ENCODE results near the gene OXGR1. TPM values are rescaled to one million over a fixed set of nuclear protein-coding genes. Genes with fewer than 3 reads are reported as not detected.

The OXGR1 gene
- polyA plus RNA-seq (not detected in 2 replicates), polyA minus RNA-seq (not detected in 2 replicates)

- peak within 1 kb of the TSS; percentile 4 for H2AFZ ChIP-seq (ENCODE audit: low read depth, low read length)
- H4K20me1 ChIP-seq (ENCODE audit: insufficient read depth) = no peaks in the 10 kb centered on the region
- H3K9me2 ChIP-seq (ENCODE audit: insufficient read depth, low read length) = no peaks in the 10 kb centered on the region
- H3F3A ChIP-seq (ENCODE audit: insufficient read depth, low read length, poor library complexity, severe bottlenecking) = no peaks in the 10 kb centered on the region
- no peaks in the 10 kb centered on the region for H3K9me3 ChIP-seq (ENCODE audit: low read length)
- peak within 1 kb of the TSS; percentile 58 for H3K4me3 ChIP-seq (ENCODE audit: low read length)
- H3K27ac ChIP-seq (ENCODE audit: low read length) = no peak within 1 kb of the TSS
- TF ChIP-seq TAF1 (IDR thresholded peaks at IDR 0.05; ENCODE audit: low read depth) = no peak
- TF ChIP-seq EZH2 (IDR thresholded peaks at IDR 0.05; ENCODE audit: borderline replicate concordance, insufficient read depth, low read length, poor library complexity, severe bottlenecking) = no peak
- no peak for TF ChIP-seq CTCF (IDR thresholded peaks at IDR 0.05; ENCODE audit: poor library complexity, severe bottlenecking)
- TF ChIP-seq EP300 (conservative IDR thresholded peaks at IDR 0.05; ENCODE audit: poor library complexity, severe bottlenecking) = no peak
- TF ChIP-seq RAD21 (conservative IDR thresholded peaks at IDR 0.05) = no peak
- TF ChIP-seq MXI1 (conservative IDR thresholded peaks at IDR 0.05; ENCODE audit: poor library complexity, severe bottlenecking) = no peak
- no peak for TF ChIP-seq SMC3 (conservative IDR thresholded peaks at IDR 0.05; ENCODE audit: poor library complexity)
- TF ChIP-seq, protein P1, sequence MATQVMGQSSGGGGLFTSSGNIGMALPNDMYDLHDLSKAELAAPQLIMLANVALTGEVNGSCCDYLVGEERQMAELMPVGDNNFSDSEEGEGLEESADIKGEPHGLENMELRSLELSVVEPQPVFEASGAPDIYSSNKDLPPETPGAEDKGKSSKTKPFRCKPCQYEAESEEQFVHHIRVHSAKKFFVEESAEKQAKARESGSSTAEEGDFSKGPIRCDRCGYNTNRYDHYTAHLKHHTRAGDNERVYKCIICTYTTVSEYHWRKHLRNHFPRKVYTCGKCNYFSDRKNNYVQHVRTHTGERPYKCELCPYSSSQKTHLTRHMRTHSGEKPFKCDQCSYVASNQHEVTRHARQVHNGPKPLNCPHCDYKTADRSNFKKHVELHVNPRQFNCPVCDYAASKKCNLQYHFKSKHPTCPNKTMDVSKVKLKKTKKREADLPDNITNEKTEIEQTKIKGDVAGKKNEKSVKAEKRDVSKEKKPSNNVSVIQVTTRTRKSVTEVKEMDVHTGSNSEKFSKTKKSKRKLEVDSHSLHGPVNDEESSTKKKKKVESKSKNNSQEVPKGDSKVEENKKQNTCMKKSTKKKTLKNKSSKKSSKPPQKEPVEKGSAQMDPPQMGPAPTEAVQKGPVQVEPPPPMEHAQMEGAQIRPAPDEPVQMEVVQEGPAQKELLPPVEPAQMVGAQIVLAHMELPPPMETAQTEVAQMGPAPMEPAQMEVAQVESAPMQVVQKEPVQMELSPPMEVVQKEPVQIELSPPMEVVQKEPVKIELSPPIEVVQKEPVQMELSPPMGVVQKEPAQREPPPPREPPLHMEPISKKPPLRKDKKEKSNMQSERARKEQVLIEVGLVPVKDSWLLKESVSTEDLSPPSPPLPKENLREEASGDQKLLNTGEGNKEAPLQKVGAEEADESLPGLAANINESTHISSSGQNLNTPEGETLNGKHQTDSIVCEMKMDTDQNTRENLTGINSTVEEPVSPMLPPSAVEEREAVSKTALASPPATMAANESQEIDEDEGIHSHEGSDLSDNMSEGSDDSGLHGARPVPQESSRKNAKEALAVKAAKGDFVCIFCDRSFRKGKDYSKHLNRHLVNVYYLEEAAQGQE (IDR thresholded peaks at IDR 0.05; ENCODE audit: borderline replicate concordance) = no peak
- TF ChIP-seq POLR2AphosphoS5 (IDR thresholded peaks at IDR 0.05) = no peak
- H3K79me2 ChIP-seq (replicated peaks; ENCODE audit: insufficient read depth, low read length) = no peaks in the 10 kb centered on the region
- H3K9ac ChIP-seq (ENCODE audit: low read length) = no peak within 1 kb of the TSS
- H3K36me3 ChIP-seq (ENCODE audit: insufficient read depth, low read length) = no peaks in the 10 kb centered on the region
- no peak within 1 kb of the TSS for H3K4me2 ChIP-seq (ENCODE audit: low read length)
- peaks cover 20% of the 10 kb centered on the region for H3K27me3 ChIP-seq (ENCODE audit: insufficient read depth, low read depth, low read length)
These were observed at the start of gene OXGR1 for GRCh38 chr13:96994017-96994857. TSS of gene OXGR1 (minus strand) at chr13:96994476. CDS start at chr13:96987759, 6,717 bp downstream.

DNA sequence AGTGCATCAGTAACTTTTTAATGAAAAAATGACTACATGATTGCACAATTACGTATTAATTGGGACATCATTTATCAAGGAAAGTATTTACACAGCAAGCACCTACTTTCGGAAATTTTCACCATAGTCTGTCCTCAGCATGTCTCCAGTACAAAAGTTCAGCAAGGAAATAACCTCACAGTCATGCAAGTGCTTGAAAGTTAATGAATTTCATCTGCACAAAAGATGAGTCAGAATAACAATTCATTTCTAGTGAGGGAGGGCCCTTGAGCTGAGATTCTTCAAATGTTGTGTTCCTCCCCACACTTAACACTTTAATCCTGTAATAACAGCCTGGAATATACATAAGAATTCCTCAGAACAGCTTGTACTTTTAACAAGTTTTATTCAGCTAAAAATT, 49.0 kb upstream of the OXGR1 start:
- Histone ChIP-seq H3K4me3 (ENCODE audit: low read length) (no peak overlapping the region), H3K27me3 (ENCODE audit: insufficient read depth, low read depth, low read length) (no peaks in the 10 kb centered on the region), H3K79me2 (replicated peaks; ENCODE audit: insufficient read depth, low read length) (no peaks in the 10 kb centered on the region), H3K9ac (ENCODE audit: low read length) (no peak overlapping the region), H3K9me3 (ENCODE audit: low read length) (no peaks in the 10 kb centered on the region), H3F3A (ENCODE audit: insufficient read depth, low read length, poor library complexity, severe bottlenecking) (no peaks in the 10 kb centered on the region), H3K36me3 (ENCODE audit: insufficient read depth, low read length) (no peaks in the 10 kb centered on the region), H3K9me2 (ENCODE audit: insufficient read depth, low read length) (no peaks in the 10 kb centered on the region), H3K27ac (ENCODE audit: low read length) (no peak overlapping the region), H3K4me2 (ENCODE audit: low read length) (no peak overlapping the region), H4K20me1 (ENCODE audit: insufficient read depth) (no peaks in the 10 kb centered on the region), H2AFZ (ENCODE audit: low read depth, low read length) (no peak overlapping the region)
- no peak for TF ChIP-seq EP300 (conservative IDR thresholded peaks at IDR 0.05; ENCODE audit: poor library complexity, severe bottlenecking)
- TF ChIP-seq SMC3 (conservative IDR thresholded peaks at IDR 0.05; ENCODE audit: poor library complexity) = no peak
- TF ChIP-seq MXI1 (conservative IDR thresholded peaks at IDR 0.05; ENCODE audit: poor library complexity, severe bottlenecking) = no peak
- TF ChIP-seq CTCF (IDR thresholded peaks at IDR 0.05; ENCODE audit: poor library complexity, severe bottlenecking) = no peak
- TF ChIP-seq POLR2AphosphoS5 (IDR thresholded peaks at IDR 0.05) = no peak
- TF ChIP-seq EZH2 (IDR thresholded peaks at IDR 0.05; ENCODE audit: borderline replicate concordance, insufficient read depth, low read length, poor library complexity, severe bottlenecking) = no peak
- TF ChIP-seq, protein P1 (IDR thresholded peaks at IDR 0.05; ENCODE audit: borderline replicate concordance) = no peak
- no peak for TF ChIP-seq TAF1 (IDR thresholded peaks at IDR 0.05; ENCODE audit: low read depth)
- no peak for TF ChIP-seq RAD21 (conservative IDR thresholded peaks at IDR 0.05)

Measured in neural cell (in vitro differentiated cells).